ENCODE data around the gene RASSF9. TPM values are rescaled to one million over a fixed set of nuclear protein-coding genes. Genes with fewer than 3 reads are reported as not detected.

Gene RASSF9
- total RNA-seq, 2 donors from 2014 or later: 1.3 to 4.4 TPM

DNA sequence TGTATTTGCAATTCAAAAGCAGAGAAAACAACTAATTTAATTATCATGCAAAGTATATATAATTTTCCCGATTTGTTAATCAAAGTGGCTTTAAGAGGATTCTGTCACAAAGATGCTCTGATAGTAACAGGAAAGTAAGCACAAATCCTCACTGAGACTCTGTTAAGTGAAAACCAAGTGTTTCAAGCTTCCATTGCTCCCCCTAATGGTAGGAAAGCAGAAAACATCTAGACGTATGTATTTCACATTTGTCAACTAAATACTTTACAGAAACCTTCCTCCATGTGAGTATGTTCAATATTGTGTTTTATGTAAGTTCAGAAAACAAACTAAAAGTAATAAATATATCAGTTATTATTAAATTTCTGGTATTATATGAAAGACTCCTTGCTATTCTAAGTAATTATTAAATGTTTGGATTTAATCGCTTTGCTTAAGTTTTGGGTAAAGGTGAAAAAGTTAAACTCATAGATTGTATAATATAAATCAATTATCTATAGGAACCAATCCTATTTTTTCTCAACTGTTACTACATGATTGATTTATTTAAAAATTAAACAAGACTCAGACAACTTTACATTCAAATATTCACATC, 36.4 kb upstream of the RASSF9 start:
- no peak overlapping the region for H3K4me3 ChIP-seq
- ATAC-seq (peak; percentile 72), DNase-seq (peak in 1 of 4 donors; percentile 11)
- TF ChIP-seq, protein P1, sequence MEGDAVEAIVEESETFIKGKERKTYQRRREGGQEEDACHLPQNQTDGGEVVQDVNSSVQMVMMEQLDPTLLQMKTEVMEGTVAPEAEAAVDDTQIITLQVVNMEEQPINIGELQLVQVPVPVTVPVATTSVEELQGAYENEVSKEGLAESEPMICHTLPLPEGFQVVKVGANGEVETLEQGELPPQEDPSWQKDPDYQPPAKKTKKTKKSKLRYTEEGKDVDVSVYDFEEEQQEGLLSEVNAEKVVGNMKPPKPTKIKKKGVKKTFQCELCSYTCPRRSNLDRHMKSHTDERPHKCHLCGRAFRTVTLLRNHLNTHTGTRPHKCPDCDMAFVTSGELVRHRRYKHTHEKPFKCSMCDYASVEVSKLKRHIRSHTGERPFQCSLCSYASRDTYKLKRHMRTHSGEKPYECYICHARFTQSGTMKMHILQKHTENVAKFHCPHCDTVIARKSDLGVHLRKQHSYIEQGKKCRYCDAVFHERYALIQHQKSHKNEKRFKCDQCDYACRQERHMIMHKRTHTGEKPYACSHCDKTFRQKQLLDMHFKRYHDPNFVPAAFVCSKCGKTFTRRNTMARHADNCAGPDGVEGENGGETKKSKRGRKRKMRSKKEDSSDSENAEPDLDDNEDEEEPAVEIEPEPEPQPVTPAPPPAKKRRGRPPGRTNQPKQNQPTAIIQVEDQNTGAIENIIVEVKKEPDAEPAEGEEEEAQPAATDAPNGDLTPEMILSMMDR (IDR thresholded peaks at IDR 0.05): peak; percentile 20 to 75 (median 65)
- TF ChIP-seq POLR2A (IDR thresholded peaks at IDR 0.05): no peak
- no peaks in the 10 kb centered on the region for H3K27me3 ChIP-seq
- no peak overlapping the region for H3K27ac ChIP-seq
- H3K4me1 ChIP-seq: no peaks in the 10 kb centered on the region
- H3K36me3 ChIP-seq (replicated peaks in 1 of 2; ENCODE audit: insufficient read depth in 1 of 2, low read depth in 2 of 2): no peaks in the 10 kb centered on the region
- no peaks in the 10 kb centered on the region for H3K9me3 ChIP-seq
- intact Hi-C loops (cut with DNase I): loop anchor here (5.0 kb wide), 1 partner anchor 395 kb away; no protein-coding TSS in a partner anchor
- WGBS, 2 donors: 32% methylated on average over 3 of the region's 3 CpGs

DNA sequence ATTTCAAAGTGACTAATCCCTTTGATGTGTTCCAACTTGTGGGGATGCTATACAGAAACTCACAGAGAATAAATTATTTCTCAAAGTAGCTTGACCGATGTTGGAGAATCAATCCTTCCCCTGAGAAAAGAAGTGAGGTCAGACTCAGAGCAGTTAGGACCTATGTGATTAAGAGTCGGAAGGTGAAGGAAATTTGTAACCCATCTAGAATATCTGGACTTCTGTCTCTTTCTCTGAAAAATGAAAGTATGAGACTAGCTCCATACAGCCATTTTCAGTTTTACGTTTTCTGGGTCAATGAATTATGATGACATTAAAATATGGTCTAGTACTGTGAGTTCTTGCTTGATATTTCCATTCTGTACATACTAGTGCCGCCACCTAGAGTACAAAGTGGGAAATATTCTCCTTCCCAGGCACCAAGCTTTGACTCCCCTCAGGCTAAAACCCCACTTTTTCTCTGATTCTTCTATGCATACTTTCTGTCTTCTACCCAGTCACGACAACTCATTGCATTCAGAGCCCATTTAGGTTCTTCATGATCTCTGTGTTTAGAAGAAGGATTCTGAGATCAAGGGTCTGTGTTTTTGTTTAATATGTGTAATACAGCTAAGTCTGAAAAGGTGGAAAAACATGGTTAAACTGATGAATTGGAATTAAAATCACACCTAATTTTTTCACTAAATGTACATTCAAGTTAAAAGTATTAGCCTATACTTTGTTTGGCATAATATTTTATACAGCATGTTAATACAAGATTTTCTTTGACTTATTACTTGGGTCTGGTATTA, 31.0 kb upstream of the RASSF9 start:
- WGBS, 2 donors: 27 to 28% methylated on average over 5 of the region's 5 CpGs
- ATAC-seq (peak; percentile 88), DNase-seq (peak; percentile 42 to 63 (median 56))
- Histone ChIP-seq H3K4me3 (no peak overlapping the region), H3K9me3 (no peaks in the 10 kb centered on the region), H3K4me1 (no peaks in the 10 kb centered on the region), H3K36me3 (replicated peaks in 1 of 2; ENCODE audit: insufficient read depth in 1 of 2, low read depth in 2 of 2) (no peaks in the 10 kb centered on the region), H3K27me3 (no peaks in the 10 kb centered on the region), H3K27ac (no peak overlapping the region)
- TF ChIP-seq, protein P1 (IDR thresholded peaks at IDR 0.05): peak; percentile 65 to 90 (median 87)
- no peak for TF ChIP-seq POLR2A (IDR thresholded peaks at IDR 0.05)
- intact Hi-C loops (cut with DNase I): loop anchor here (5.0 kb wide), 1 partner anchor 290 kb away; no protein-coding TSS in a partner anchor

DNA sequence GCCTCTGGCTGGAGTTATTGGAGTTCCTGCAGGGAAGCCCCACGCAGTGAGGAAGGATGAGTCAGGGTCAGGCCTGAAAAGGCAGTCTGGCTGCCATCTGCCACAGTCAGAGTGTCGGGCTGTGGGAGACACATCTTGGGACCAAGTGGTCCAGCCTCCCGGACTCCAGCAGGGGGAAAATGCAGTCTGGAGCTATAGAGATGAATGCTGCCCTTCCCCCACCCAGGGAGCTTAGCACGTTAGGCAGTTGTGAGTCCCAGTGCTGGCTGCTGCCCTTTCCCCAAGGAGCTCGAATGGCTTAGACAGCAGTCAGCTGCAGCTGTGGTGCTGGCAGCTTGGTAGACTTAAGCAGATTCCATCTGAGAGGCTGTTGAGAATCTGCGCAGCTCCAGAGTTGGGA, 29.7 kb upstream of the RASSF9 start:
- TF ChIP-seq, protein P1 (IDR thresholded peaks at IDR 0.05): no peak
- TF ChIP-seq POLR2A (IDR thresholded peaks at IDR 0.05): no peak

DNA sequence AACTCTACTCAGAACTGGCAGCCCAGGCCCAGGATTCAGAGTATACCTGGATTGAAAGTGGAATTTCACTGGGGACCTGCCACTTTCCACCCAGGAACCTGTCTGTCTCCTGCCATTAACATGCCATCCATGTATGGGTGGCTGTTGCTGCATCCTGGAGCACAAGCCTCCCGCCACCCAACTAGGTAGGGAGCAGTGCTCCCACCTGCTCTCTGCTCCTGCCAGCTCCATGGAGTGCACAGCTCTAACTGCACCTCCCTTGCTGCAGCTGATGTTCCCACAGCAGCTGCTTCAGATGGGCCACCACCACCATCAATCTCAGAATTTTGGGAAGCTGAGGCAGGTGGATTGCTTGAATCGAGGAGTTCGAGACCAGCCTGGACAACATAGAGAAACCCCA, 20.8 kb upstream of the RASSF9 start:
- no peaks in the 10 kb centered on the region for H3K27me3 ChIP-seq
- H3K36me3 ChIP-seq (replicated peaks in 1 of 2; ENCODE audit: insufficient read depth in 1 of 2, low read depth in 2 of 2): no peaks in the 10 kb centered on the region
- H3K4me3 ChIP-seq: no peak overlapping the region
- no peaks in the 10 kb centered on the region for H3K4me1 ChIP-seq
- no peak overlapping the region for H3K27ac ChIP-seq
- no peaks in the 10 kb centered on the region for H3K9me3 ChIP-seq
- intact Hi-C loops (cut with DNase I): no loop called here
- ATAC-seq (no peak), DNase-seq (no peak)
- no peak for TF ChIP-seq POLR2A (IDR thresholded peaks at IDR 0.05)
- TF ChIP-seq, protein P1 (IDR thresholded peaks at IDR 0.05): no peak
- 67 to 74% methylated on average over 3 of the region's 3 CpGs for WGBS, 2 donors

More for the DNA sequence above, 29.7 kb upstream of the RASSF9 start:
- ATAC-seq: no peak
- no peak overlapping the region for H3K27ac ChIP-seq
- H3K4me3 ChIP-seq: no peak overlapping the region
- WGBS, 2 donors: 88% methylated on average over 6 of the region's 6 CpGs; no CpG with 5 or more reads in 1 of the 2 donors
- DNase-seq: no peak
- H3K9me3 ChIP-seq: no peaks in the 10 kb centered on the region
- intact Hi-C loops (cut with DNase I): loop anchor here (5.0 kb wide), 1 partner anchor 289 kb away; no protein-coding TSS in a partner anchor
- no peaks in the 10 kb centered on the region for H3K27me3 ChIP-seq
- no peaks in the 10 kb centered on the region for H3K4me1 ChIP-seq
- no peaks in the 10 kb centered on the region for H3K36me3 ChIP-seq (replicated peaks in 1 of 2; ENCODE audit: insufficient read depth in 1 of 2, low read depth in 2 of 2)
